ENCODE measurements around the gene ULK4.

ULK4 gene

DNA sequence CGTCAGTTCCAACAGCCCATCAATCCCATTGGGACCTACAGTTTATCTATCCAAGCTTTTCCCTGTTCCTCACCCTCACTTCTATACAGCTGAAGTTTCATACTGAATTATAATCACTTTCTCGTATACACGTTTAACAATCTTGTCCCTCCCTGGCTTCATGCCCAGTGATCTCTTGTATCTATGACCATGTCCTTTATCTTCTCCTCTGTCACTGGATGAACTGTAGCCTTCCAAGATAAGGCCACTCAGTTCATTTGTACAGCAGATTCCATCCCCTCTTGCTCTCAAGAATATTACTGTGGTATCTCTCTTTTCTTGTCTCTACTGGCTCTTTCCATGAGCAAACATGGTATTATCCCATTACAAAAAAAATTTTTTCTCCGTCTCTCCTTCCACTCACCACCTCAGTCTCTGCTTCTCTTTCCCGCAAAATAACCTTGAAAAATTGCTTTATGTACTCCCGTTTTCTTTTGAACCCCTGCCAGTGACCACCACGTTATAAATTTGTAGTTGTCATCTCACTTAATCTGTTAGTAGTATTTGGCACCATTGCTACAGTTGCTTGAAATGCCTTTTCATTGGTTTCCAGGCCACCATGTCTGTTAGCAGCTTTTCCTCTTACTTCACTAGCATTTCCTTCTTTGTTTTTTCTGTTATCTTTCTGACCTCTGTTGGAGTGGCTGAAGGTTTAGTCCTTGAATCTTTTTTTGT lies 753.2 kb downstream of the ULK4 start:
- no peak for DNase-seq

DNA sequence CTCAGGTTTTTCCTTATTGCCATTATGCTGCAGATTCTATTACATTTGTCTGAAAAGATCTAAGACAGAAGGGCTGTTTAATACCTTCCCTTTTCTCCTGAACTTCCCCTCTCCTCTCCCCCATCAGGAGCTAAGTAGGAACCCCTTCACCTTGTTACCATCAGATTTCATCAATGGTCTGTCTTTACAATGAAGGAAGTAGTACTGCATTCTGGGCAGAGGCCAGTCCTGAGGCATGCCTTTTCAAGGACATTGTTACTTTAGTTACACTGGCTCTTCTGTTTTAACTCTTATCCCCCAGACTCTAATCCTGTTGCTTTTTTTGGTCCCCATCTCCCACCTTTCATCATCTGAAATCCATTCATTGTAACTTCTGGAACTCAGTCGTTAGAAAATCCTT lies 754.5 kb downstream of the ULK4 start:
- no peak for DNase-seq

DNA sequence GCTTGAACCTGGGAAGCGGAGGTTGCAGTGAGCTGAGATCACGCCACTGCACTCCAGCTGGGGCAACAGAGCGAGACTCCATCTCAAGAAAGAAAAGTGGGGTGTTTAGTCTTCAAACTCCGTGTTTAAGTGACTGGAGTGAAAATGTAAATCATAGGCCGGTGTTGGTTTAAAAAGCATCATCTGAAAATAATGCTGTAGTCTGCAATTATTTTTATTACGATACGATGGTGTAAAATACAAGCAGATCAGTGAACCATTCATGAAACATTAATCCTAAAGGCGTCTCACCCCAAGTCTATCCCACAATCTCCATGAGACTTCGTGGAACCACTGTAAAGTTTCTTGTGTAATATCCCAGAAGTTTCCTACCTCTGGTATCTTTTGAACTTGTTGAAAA lies 756.3 kb downstream of the ULK4 start:
- no peak for DNase-seq

DNA sequence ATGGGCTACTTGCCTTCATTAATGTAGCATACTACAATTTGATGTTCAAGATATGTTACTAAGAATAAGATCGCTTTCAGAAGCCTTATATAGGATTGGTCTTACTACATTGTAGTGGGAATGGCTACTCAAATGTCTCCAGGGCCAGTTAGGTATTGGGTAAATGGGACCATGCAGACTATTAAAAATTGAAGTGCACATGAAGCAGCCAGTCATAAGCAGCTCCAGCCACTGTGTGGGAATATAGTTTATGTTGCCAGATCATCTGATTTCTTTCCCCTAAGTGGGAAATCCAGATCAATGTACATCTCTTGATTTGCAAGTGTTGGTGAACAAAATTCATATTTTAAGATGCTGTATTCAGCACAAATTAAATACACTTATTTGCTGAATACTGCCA lies 757.5 kb downstream of the ULK4 start:
- no peak for DNase-seq

DNA sequence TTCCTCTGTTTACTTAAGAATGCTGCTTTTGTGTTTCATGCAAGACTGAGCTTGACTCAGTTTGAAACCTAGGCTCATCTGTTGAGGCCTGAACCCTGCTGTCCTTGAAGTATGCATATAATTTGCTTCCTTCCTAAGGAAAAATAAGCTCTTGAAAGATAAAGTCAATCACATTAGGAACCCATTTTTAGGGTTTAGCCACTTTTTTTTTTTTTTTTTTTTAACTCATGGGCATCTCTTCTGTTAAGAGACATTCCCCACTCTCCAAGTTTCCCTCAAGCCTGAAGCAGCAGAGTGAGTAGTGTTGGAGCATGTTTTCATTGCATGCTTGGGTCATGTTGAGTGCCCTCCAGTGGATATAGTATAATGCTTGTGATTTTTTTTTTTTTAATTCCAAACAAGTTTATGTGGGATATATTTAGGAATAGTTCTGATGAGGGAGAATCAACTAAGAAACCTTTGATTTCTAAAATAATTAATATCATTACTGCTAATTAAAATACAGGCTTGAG lies 759.0 kb downstream of the ULK4 start:
- DNase-seq = peak; percentile 20

DNA sequence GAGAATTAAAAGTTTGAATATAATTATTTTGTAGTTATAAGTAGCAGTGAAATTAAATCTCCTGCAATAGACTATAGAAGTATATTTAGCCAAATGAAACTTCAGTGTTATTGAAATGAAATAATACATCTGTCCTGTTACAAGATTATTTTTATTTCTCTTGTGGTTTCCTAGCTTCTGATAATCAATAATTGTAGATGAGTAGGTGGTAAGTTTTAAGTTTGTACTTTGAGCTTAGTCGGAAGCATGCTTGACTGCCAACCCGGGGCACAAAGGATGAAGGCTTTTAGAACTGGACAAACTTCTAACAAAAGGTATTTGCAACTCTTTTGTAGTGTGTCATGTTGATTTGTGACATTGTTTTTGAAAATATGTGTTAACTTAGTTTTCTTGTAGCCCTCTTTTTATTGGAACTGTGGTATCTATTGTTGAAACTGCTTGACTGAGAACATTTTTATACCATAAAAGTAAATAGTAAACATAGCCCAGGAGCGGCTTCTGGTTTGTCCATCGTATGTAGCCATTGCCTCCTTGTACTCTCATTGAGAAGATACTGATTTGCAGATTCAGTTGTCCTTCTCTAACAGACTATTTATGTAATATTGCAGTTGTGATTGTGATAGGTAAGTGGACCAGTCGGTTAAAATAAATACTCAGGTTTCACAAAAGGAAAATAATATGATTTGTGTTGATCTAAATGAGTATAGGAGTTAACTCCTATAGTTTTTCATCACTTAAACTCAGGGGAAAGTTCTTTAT lies 759.6 kb downstream of the ULK4 start:
- DNase-seq = peak; percentile 8

DNA sequence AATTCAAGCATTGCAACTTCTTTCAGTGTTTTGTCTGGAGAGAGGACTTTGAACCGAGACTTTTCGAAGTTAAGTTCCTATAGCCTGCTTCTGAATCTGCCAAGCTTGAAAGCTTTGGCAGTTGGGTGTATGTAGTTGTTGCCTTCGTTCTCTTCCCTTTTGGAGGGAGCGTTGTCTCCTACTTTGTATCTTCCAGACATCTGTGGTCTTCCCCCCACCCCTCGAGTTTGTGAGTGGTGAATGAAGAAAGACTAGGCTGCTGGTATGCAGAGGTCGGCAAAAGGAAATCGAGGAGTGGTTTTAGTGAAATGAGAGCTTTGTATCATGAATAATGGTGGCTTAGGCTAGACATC lies 761.3 kb downstream of the ULK4 start:
- DNase-seq = no peak

DNA sequence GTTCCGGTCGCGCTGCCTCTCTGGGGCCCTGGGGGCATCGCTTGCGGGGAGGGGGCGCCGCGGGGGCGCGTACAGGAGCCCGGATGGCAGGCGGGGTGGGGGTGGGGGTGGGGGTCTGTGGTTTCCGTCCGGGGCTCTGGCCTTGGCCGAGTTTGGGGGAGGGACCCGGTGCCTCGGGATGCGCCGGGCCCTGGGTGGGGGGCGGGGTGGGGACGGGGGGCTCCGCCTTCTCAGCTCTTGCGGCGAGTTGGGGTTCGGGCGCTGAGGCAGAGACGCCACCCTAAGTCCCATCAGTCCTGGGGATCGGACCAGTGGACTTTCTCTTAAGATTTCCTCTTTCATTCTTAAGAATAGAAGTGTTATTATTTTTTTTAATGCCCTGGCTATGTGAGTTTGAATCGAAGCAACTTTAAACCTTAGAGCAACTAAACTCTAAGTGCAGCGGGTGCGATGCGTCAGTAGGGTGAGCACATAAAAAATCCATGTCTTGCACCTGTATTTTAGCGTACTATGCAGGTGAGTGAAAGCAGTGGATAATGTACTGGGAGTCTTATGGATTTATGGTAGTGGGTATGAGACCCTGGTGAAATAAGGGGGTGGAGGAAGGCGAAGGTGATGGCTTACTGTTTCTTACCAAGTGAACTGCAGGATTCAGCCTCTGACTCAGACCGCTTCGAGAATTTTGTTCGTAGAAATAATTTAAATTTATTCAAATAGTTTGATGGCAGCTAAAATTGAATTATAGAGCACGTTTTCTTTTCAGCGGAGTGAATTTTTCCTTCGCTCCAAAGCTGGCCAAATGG lies 761.8 kb downstream of the ULK4 start:
- DNase-seq = peak; percentile 8

DNA sequence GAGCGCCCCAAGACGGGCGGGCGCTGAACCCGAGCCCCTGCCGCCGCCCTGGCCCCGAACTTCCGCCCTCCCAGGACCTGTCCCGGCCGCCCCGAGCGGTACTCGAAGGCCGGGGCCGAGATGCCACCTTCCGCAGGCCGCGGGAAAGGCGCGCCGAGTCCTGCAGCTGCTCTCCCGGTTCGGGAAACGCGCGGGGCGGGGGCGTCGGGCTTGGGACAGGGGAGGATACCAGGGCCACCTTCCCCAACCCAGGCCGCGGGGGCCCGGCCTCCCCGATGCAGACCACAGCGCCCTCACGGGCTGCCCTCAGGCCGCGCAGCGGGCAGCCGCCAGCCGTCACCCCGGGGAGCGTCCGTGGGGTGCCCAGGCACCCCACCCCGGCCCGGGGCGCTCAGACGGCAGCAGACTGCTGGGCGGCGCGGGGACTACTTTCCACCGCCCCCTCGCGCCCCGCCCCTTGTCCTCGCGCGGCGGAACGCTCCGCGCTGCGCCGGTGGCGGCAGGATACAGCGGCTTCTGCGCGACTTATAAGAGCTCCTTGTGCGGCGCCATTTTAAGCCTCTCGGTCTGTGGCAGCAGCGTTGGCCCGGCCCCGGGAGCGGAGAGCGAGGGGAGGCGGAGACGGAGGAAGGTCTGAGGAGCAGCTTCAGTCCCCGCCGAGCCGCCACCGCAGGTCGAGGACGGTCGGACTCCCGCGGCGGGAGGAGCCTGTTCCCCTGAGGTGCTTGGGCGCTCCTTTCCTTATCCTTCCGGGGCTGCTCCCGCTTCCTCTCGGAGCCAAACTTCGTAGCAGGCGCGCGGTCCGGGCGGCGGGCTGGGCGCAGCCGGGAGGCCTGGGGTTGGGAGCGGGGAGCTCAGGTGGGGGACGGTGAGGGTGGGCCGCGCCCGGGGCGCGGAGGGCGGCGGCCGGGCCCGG lies 762.7 kb downstream of the ULK4 start, which contains the start of gene CTNNB1:
TSS of gene CTNNB1 (plus strand) at position 556 of the 916 bp plus-strand sequence. CDS start 24,564 bp downstream, outside the sequence.
- DNase-seq = peak; percentile 67

DNA sequence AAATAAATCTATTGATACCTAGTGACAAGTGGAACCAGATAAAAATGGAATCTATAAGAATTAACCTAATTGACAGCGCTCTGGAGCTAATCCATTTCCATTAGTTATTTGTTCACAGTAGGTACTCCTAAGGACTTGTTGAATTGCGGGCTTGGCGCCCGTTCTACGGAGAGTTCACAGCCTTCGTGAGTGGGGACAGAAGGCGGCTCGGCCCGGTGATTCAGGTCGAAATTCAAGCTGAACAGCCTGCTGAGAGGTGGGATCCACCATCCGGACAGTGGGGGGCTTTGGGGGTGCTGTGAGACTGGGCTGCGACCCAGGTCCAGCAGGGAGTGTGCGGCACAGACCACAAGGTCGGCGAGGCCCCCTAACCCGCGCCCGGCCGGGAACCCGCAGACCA lies 763.4 kb downstream of the ULK4 start:
- peak; percentile 25 for DNase-seq

DNA sequence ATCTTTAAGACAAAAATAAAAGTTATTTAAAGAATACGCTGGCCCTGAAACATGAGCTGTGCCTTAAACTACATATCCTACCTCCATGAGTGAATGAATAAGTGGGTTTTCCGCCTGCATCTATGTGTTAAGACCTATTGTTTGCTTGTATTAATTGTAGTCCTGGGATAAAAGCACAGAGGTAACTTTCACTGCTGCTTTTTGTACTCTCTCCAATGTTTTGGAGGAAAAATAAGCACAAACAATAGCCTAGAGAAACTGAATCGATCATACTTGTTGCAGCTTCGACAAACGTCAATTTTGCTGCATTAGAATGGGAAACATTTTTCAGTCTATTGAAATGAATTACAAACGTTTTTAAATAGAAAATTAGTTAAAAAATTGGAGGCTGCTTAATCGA lies 763.9 kb downstream of the ULK4 start:
- no peak for DNase-seq

Measured in NCI-H510A treated with DMSO at 0.1 percent for 48 hours (cell line).